ENCODE results near the gene TUBB2A.

TUBB2A gene

DNA sequence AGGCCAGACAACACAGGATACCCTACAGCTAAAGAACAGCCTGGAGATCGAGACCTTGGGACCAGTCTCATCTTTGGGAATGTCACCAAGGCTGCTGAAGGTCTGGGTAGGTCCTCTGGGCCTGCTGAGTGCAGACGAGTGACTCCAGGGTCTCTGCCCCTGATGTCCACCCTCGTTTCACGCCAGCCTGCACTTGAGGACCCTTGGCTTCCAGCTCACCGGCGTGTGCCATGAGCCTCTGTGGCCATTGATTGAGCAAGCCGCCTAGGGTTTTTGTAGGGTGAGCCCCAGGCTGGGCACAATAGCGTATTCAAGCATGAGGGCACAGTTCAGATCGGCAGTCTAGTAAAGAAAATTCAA lies 34.5 kb downstream of the TUBB2A start:
- no peak for DNase-seq (ENCODE audit: low read depth in 3 of 3)

GRCh38 chr6:3120765-3121089 lies 36.6 kb downstream of the TUBB2A start:
- no peak for DNase-seq (ENCODE audit: low read depth in 3 of 3)

DNA sequence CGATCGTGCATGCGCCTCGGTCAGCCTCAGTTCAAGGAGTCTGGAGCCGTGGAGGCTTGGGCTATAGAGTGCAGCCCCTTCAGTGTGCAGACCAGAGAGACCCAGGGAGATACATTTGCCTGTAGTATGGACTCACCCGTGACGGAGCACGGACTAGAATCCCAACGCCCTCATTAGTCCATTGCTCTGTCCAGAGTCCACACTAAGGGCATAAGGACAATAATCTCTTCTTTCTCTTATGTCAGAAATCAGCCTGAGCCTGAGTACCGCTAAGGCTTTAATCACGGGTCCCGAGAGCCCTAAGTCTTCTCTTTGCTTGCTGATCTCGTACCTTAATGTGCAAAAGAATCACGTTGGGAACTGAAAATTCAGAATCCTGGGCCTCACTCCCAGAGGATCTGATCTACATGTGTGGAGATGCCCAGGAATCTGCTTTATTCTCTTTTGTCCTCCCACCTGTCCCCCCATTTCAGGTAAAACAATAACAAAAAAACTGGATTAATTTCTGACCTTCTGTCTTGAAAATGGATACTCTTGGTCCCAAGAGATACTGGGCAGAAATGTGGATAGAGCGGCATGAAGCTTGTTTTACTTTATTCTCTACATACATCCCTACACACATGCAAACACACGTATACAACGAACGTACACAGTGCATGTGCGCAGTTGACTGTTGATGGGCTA lies 38.2 kb downstream of the TUBB2A start:
- no peak for DNase-seq (ENCODE audit: low read depth in 3 of 3)

DNA sequence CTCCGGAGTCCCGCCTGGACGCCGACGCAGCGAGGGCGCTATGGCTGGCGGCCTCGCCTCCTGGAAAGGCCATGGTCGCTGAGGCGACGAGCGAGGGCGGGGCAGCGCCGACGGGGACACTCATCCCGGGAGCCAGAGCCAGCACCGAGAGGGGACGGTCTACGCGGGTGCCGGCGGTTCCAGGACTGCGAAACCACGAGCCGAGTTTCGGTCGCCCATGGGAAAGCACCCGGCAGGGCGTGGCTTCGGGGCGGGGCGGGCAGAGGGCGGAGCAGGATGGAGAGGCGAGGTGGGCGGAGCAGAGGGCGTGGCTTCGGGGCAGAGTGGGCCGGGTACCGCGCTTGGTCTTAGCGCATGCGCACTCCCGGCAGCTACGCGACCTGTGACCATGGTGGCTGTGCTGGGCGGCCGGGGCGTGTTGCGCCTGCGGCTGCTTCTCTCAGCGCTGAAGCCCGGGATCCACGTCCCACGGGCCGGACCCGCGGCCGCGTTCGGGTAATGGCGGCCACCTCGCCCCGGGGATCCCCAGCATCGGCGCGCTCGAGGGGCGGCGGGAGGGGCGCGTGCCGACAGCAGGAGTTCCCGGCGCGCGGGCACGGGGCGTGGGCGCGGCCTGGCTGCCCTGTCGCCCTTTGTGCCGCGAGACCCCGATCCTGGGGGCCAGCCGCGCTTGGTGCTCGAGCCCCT lies 38.8 kb downstream of the TUBB2A start, which contains the start of gene BPHL:
BPHL (plus strand) TSS at position 359 of the 687 bp plus-strand sequence; CDS start at position 389, 30 bp downstream.
- DNase-seq (ENCODE audit: low read depth in 3 of 3), result peak; percentile 97 to 100 (median 100)

- DNase-seq (ENCODE audit: low read depth in 3 of 3), result no peak
These were observed 39.4 kb downstream of the TUBB2A start for GRCh38 chr6:3117912-3118352.

DNA sequence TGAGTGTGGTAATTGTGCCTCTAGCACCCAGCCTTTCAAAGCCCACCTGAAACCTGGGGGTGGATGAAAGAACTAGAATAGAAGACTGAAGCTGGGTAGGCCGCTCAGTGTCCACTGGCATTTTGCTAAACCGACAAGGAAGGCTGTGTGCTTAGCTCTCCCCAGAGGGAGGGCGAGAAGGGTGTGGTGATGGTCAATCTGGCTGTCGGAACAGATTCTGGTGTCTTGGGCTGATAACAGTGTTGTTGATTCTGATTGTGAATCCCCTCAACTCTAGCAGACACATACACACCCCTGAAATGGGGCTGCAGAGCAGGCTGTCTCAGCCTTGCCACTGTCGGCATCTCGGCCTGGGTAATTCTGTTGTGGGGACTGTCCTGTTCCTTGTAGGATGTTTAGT lies 43.0 kb downstream of the TUBB2A start:
- DNase-seq (ENCODE audit: low read depth in 3 of 3), result no peak

DNA sequence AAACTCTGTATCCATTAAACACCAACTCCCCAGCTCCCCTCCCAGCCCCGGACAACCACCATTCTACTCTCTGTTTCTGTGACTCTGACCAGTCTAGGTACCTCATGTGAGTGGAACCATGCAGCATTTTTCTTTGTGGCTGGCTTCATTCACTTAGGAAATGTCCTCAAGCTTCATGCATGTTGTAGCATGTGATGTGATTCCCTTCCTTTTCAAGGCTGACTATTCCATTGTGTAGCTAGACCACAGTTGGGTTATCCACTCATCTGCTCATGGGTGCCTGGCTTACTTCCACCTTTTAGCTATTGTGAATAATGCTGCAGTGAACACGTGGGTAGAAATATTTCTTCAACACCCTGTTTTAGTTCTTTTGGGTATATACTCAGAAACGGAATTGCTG lies 47.6 kb downstream of the TUBB2A start:
- no peak for DNase-seq (ENCODE audit: low read depth in 3 of 3)

GRCh38 chr6:3108746-3109414 lies 48.5 kb downstream of the TUBB2A start:
- DNase-seq (ENCODE audit: low read depth in 3 of 3), result no peak
